MM.1S (cell line): Measurements from ENCODE around the gene SCIMP.
"Not testable (repeated sequence)": the region's sequence is repeated elsewhere in the genome, so short reads cannot be mapped to it uniquely, and the experiment has no call there.

Experiments
- DNase-seq: peaks from one replicate; pipeline ENCODE4 v3.0.0-alpha.2; 2015
- H2AFZ ChIP-seq: fragments of 300-600 bp; sonication (generic); 2 replicates; pipeline ENCODE4 v1.6.0; 2016; ENCODE audit warnings: antibody characterized with exemption, low read length
- H3F3A ChIP-seq: fragments of 300-600 bp; sonication (generic); 2 replicates; pipeline ENCODE4 v1.6.1; 2016; ENCODE audit warnings: mild to moderate bottlenecking, antibody characterized with exemption, low read length, moderate library complexity, mixed read lengths; ENCODE audit not compliant: insufficient read depth
- H3K27ac ChIP-seq: fragments of 300-600 bp; sonication (generic); 2 replicates; pipeline ENCODE4 v1.5.1; 2016; ENCODE audit warnings: mild to moderate bottlenecking, low read length
- H3K27me3 ChIP-seq: fragments of 300-600 bp; sonication (generic); replicated peaks from 2 replicates; pipeline ENCODE4 v1.6.0; 2016; ENCODE audit warnings: low read length; ENCODE audit not compliant: insufficient read depth
- H3K36me3 ChIP-seq: fragments of 300-600 bp; sonication (generic); replicated peaks from 2 replicates; pipeline ENCODE4 v1.6.1; 2016; ENCODE audit warnings: mild to moderate bottlenecking, low read length, mixed read lengths; ENCODE audit not compliant: insufficient read depth
- H3K4me1 ChIP-seq: fragments of 300-600 bp; sonication (generic); 2 replicates; pipeline ENCODE4 v1.6.1; 2016; ENCODE audit warnings: low read length, mixed read lengths
- H3K4me2 ChIP-seq: fragments of 300-600 bp; sonication (generic); 2 replicates; pipeline ENCODE4 v1.6.0; 2016; ENCODE audit warnings: low read depth, low read length
- H3K4me3 ChIP-seq: fragments of 300-600 bp; sonication (generic); 2 replicates; pipeline ENCODE4 v1.5.1; 2016; ENCODE audit warnings: low read length, mixed read lengths
- H3K79me2 ChIP-seq: fragments of 300-600 bp; sonication (generic); 2 replicates; pipeline ENCODE4 v1.6.1; 2016; ENCODE audit warnings: mixed run types, low read length, mixed read lengths
- H3K9ac ChIP-seq: fragments of 300-600 bp; sonication (generic); 2 replicates; pipeline ENCODE4 v1.6.1; 2016; ENCODE audit warnings: low read length, mixed read lengths
- H3K9me2 ChIP-seq: fragments of 300-600 bp; sonication (generic); replicated peaks from 2 replicates; pipeline ENCODE4 v1.6.1; 2016; ENCODE audit warnings: mild to moderate bottlenecking, low read length, mixed read lengths; ENCODE audit not compliant: insufficient read depth
- H3K9me3 ChIP-seq: fragments of 300-600 bp; sonication (generic); replicated peaks from 2 replicates; pipeline ENCODE4 v1.6.1; 2016; ENCODE audit warnings: mild to moderate bottlenecking, low read length, mixed read lengths; ENCODE audit not compliant: insufficient read depth
- H4K20me1 ChIP-seq: fragments of 300-600 bp; sonication (generic); 2 replicates; pipeline ENCODE4 v1.6.1; 2016; ENCODE audit warnings: mild to moderate bottlenecking, low read length, moderate library complexity, mixed read lengths; ENCODE audit not compliant: insufficient read depth
- EZH2 ChIP-seq: fragments of 300-600 bp; sonication (generic); optimal IDR thresholded peaks from 2 replicates; pipeline ENCODE3; 2017; ENCODE audit warnings: low read depth, mild to moderate bottlenecking, antibody characterized with exemption, low read length, mixed read lengths
- EZH2phosphoT487 ChIP-seq: fragments of 300-600 bp; sonication (generic); IDR thresholded peaks from 2 replicates; pipeline ENCODE4 v1.6.1; 2018; ENCODE audit warnings: antibody characterized with exemption, low read length
- TF ChIP-seq, protein P1 (sequence below): fragments of 300-600 bp; sonication (generic); IDR thresholded peaks from 2 replicates; pipeline ENCODE4 v1.5.1; 2016; ENCODE audit warnings: antibody characterized with exemption, low read length, mixed read lengths

The SCIMP gene

DNA sequence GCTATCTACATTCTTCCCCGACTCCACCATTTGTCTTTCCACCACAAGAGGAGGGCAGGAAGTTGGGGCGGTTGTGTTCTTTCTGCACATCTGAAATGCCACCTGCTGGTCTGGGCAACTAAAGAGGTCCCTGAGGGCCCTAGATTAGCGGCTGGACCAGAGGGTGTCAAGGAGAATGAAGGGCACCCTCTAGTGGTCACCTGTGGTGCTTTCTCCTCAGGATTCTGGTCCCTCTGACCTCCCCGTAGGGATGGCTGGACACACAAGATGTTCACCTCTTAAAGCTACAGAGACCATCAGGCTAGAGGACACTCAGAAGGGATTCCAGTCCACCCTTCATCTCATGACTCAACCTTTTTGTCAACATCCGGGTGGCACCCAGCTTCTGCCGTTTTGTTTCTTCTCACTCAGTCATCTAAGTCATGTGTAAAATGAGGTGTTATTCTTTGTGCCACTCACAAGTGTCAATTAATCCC, 2.9 kb upstream of the SCIMP start:
- no peaks in the 10 kb centered on the region for H3K36me3 ChIP-seq
- H3K9me3 ChIP-seq, result no peaks in the 10 kb centered on the region
- no peaks in the 10 kb centered on the region for H3K27me3 ChIP-seq
- H3K4me2 ChIP-seq, result no peak overlapping the region
- no peak for TF ChIP-seq EZH2
- TF ChIP-seq, protein P1, sequence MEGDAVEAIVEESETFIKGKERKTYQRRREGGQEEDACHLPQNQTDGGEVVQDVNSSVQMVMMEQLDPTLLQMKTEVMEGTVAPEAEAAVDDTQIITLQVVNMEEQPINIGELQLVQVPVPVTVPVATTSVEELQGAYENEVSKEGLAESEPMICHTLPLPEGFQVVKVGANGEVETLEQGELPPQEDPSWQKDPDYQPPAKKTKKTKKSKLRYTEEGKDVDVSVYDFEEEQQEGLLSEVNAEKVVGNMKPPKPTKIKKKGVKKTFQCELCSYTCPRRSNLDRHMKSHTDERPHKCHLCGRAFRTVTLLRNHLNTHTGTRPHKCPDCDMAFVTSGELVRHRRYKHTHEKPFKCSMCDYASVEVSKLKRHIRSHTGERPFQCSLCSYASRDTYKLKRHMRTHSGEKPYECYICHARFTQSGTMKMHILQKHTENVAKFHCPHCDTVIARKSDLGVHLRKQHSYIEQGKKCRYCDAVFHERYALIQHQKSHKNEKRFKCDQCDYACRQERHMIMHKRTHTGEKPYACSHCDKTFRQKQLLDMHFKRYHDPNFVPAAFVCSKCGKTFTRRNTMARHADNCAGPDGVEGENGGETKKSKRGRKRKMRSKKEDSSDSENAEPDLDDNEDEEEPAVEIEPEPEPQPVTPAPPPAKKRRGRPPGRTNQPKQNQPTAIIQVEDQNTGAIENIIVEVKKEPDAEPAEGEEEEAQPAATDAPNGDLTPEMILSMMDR, result peak; percentile 84
- no peak for TF ChIP-seq EZH2phosphoT487
- H3F3A ChIP-seq, result peaks cover 9% of the 10 kb centered on the region
- H3K4me3 ChIP-seq, result no peak overlapping the region
- peaks cover 12% of the 10 kb centered on the region for H3K4me1 ChIP-seq
- DNase-seq, result peak; percentile 73
- no peaks in the 10 kb centered on the region for H3K79me2 ChIP-seq
- H2AFZ ChIP-seq, result no peak overlapping the region
- no peak overlapping the region for H3K9ac ChIP-seq
- no peaks in the 10 kb centered on the region for H4K20me1 ChIP-seq
- no peak overlapping the region for H3K27ac ChIP-seq
- no peaks in the 10 kb centered on the region for H3K9me2 ChIP-seq

DNA sequence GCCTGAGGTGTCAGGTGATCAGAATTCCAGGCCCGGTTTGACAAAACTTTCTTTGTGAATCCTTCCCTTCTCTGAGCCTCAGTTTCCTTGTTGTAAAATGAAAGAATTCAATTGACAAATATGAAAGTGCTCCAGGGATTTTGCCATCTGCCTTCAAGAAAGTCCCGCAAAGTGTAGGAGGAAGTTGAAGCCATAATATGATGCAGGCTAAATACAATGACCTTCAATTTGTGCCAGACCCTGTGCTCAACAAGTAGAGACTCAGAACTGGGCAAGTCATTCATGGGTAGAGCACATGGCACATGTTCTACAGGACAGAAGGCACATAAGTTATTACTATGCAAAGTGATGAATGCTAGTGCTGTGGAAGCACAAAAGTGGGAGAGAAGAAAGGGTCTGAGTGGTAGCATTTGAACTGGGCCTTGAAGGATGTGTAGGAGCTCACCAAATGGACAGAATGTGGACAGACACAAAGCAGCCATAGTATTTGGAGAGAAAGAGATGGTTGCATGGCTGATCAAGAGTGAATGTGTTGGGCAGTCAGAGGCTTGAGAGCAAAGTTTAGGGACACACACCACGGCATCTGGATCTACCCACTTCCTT, 2.4 kb upstream of the SCIMP start:
- Histone ChIP-seq H2AFZ (no peak overlapping the region), H3K79me2 (no peaks in the 10 kb centered on the region), H3K9ac (no peak overlapping the region), H3K4me1 (peaks cover 9% of the 10 kb centered on the region), H4K20me1 (no peaks in the 10 kb centered on the region), H3K9me2 (no peaks in the 10 kb centered on the region), H3K27ac (no peak overlapping the region), H3K9me3 (no peaks in the 10 kb centered on the region), H3K36me3 (no peaks in the 10 kb centered on the region), H3K4me2 (no peak overlapping the region), H3F3A (peaks cover 5% of the 10 kb centered on the region), H3K4me3 (no peak overlapping the region), H3K27me3 (no peaks in the 10 kb centered on the region)
- no peak for DNase-seq
- TF ChIP-seq EZH2 (no peak), EZH2phosphoT487 (no peak)
- TF ChIP-seq, protein P1, result no peak

DNA sequence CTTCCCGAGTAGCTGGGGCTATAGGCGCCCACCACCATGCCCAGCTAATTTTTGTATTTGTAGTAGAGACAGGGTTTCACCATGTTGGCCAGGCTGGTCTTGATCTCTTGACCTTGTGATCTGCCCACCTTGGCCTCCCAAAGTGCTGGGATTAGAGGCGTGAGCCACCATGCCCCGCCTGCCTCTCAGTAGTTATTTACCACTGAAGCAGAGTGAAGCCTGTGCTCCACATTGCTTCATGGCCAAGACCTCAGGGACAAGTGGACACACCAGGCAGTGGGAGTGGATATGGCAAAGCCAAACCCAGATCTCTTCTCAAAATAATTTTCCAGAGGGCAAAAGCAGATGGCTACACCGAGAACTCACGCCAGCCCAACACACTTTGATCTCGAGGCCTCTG, 1.2 kb downstream of the SCIMP start:
- not testable (repeated sequence) for H3F3A ChIP-seq, H3K27me3 ChIP-seq, H3K79me2 ChIP-seq, H3K9me2 ChIP-seq, H2AFZ ChIP-seq, H3K9me3 ChIP-seq, H4K20me1 ChIP-seq, H3K9ac ChIP-seq, H3K4me1 ChIP-seq, H3K4me2 ChIP-seq, H3K27ac ChIP-seq, H3K4me3 ChIP-seq, H3K36me3 ChIP-seq, DNase-seq

DNA sequence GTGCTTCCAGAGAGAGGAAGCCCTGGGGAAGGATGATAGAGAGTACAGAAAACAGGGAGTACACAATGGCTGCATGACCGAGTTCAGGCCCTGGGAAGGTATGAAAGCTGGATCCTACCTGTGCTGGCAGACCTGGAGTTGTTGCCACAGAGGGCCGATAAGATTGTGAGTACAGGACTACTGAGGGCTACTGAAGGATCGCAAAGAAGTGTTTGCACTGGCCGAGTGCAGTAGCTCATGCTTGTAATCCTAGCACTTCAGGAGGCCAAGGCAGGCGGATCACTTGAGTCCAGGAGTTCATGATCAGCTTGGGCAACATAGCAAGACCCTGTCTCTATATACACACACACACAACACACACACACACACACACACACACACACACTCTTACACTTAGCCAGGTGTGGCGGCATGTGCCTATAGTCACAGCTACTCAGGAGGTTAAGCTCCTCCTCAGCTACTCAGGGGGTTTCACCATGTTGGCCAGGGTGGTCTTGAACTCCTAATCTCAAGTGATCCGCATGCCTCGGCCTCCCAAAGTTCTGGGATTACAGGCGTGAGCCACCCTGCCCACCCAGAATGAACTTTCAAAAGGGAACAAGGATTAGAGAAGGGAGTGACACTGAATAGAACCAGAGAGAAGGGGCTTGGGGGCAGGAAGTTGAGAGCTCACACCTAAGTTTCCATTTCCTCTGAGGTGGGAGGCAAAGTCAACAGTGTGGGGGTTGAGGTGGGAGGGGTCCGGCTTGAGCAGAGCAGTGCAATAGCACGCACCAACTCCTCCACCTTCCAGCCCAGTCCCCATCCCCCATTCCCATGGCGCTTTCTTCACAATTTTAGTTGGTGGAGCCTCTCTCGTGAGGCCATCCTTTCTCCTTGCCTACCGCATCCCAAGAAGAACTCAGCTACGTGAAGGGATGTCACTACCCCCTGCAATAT, 7.5 kb downstream of the SCIMP start:
- Histone ChIP-seq H3K4me1 (no peaks in the 10 kb centered on the region), H3K27me3 (no peaks in the 10 kb centered on the region), H2AFZ (no peak overlapping the region), H3K4me3 (no peak overlapping the region), H3K27ac (no peak overlapping the region), H3K9ac (no peak overlapping the region), H3K79me2 (no peaks in the 10 kb centered on the region), H4K20me1 (no peaks in the 10 kb centered on the region), H3K9me2 (no peaks in the 10 kb centered on the region), H3K36me3 (no peaks in the 10 kb centered on the region), H3F3A (no peaks in the 10 kb centered on the region), H3K4me2 (no peak overlapping the region), H3K9me3 (no peaks in the 10 kb centered on the region)
- DNase-seq, result no peak
- TF ChIP-seq EZH2 (no peak), EZH2phosphoT487 (no peak)
- TF ChIP-seq, protein P1, result no peak
